Calu3 (cell line): ENCODE measurements around the gene PDE5A. TPM values are rescaled to one million over a fixed set of nuclear protein-coding genes. Genes with fewer than 3 reads are reported as not detected.

Experiments used
- BruUV-seq: library from RNA; stranded (reverse); fragments of 400-500 nt; replicated peaks from 2 replicates; lab custom pipeline; 2021; lab: Mats Ljungman, UMichigan
- CTCF ChIA-PET: fragments of 300-600 bp; sonication (Branson Sonifier 250); formaldehyde crosslinking; loops from one replicate; lab custom pipeline; 2022; ENCODE audit warnings: antibody characterized with exemption; lab: Charles Lee
- DNase-seq: peaks from one replicate; pipeline ENCODE4 v3.0.0; 2022
- H3K27ac Mint-ChIP-seq: one replicate; pipeline ENCODE4 v1.8.0; 2022; ENCODE audit warnings: mixed read lengths; ENCODE audit not compliant: unreplicated experiment
- H3K27me3 Mint-ChIP-seq: one replicate; pipeline ENCODE4 v1.8.0; 2022; ENCODE audit warnings: mixed read lengths; ENCODE audit not compliant: unreplicated experiment
- H3K36me3 Mint-ChIP-seq: one replicate; pipeline ENCODE4 v1.8.0; 2022; ENCODE audit warnings: mild to moderate bottlenecking, moderate library complexity, mixed read lengths; ENCODE audit not compliant: insufficient read depth, unreplicated experiment
- H3K4me1 Mint-ChIP-seq: one replicate; pipeline ENCODE4 v1.8.0; 2022; ENCODE audit warnings: mild to moderate bottlenecking, low read depth, mixed read lengths; ENCODE audit not compliant: unreplicated experiment
- H3K4me3 Mint-ChIP-seq: one replicate; pipeline ENCODE4 v1.8.0; 2022; ENCODE audit warnings: mild to moderate bottlenecking, low read depth, moderate library complexity, mixed read lengths; ENCODE audit not compliant: unreplicated experiment
- H3K9me3 Mint-ChIP-seq: one replicate; pipeline ENCODE4 v1.8.0; 2022; ENCODE audit warnings: low read depth, mixed read lengths; ENCODE audit not compliant: unreplicated experiment
- intact Hi-C: fragments of 100-400 bp; cut with micrococcal nuclease; formaldehyde crosslinking; loops from one replicate; pipeline ENCODE4 v1.10.0; 2022; ENCODE audit not compliant: unreplicated experiment
- total RNA-seq: library from RNA; stranded (reverse); gene quantifications from 2 replicates; pipeline ENCODE4 v1.2.3, GENCODE V29; 2022
- TF ChIP-seq, protein P1 (sequence below): fragments of 200-600 bp; IDR thresholded peaks from one replicate; pipeline ENCODE4 v1.8.0; 2022; ENCODE audit warnings: antibody characterized with exemption; ENCODE audit not compliant: unreplicated experiment

The PDE5A gene
- total RNA-seq, 1 experiment from 2014 or later: 41.9 TPM

DNA sequence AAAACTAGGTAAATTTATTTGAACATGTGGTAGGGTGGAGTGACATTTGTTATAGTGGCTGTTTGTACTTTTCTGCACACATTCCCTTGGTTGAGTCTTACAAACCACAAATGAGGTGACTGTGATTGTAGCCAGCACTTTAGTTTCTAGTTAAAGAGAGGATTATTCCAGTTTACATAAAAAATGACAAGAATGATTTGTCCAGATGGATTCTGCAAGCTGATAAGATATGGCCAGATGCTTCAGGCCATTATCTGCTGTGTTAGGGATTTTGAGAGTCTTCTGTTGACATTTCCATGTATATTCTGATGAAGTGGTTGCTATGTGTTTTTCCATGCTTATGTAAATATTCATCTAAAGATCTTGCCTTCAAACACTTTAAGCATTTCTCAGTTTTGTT is 31.0 kb upstream of the PDE5A start:
- Mint-ChIP-seq H3K36me3 (no peaks in the 10 kb centered on the region), H3K4me1 (peaks cover 11% of the 10 kb centered on the region), H3K27me3 (no peaks in the 10 kb centered on the region), H3K27ac (no peak overlapping the region), H3K4me3 (no peak overlapping the region), H3K9me3 (no peaks in the 10 kb centered on the region)
- TF ChIP-seq, protein P1, sequence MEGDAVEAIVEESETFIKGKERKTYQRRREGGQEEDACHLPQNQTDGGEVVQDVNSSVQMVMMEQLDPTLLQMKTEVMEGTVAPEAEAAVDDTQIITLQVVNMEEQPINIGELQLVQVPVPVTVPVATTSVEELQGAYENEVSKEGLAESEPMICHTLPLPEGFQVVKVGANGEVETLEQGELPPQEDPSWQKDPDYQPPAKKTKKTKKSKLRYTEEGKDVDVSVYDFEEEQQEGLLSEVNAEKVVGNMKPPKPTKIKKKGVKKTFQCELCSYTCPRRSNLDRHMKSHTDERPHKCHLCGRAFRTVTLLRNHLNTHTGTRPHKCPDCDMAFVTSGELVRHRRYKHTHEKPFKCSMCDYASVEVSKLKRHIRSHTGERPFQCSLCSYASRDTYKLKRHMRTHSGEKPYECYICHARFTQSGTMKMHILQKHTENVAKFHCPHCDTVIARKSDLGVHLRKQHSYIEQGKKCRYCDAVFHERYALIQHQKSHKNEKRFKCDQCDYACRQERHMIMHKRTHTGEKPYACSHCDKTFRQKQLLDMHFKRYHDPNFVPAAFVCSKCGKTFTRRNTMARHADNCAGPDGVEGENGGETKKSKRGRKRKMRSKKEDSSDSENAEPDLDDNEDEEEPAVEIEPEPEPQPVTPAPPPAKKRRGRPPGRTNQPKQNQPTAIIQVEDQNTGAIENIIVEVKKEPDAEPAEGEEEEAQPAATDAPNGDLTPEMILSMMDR: no peak
- intact Hi-C loops: no loop called here
- DNase-seq: no peak
- CTCF ChIA-PET: no interaction called here
- BruUV-seq: no TSS peak

DNA sequence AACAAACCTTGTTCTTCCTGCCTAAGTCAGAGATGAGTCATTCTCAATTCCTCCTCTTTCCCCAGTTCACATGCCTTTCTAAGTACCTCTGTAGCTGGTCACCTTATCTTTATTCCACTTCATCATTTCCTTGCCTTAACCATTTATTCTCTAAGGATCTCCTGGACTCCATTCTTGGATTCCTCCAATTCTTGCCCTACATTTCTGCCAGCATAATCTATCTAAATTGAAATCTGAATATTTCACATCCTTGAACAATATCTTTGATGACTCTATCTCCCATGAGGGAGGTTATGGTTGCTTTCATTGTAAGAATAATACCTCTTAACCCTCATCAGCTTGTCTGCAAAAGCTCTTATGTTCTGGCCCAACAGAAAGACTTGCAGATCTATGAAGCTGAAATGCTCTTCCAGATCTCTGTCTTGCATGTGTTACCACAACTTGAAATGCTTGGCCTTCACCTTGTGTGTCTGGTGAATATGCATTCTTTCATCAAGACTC is 28.6 kb upstream of the PDE5A start:
- DNase-seq: no peak
- CTCF ChIA-PET: interaction anchor here (0.8 kb wide), 1 partner anchor 22 kb away, joined by 3 read pairs; no protein-coding TSS in a partner anchor
- H3K36me3 Mint-ChIP-seq: no peaks in the 10 kb centered on the region
- BruUV-seq: no TSS peak
- no peaks in the 10 kb centered on the region for H3K9me3 Mint-ChIP-seq
- H3K4me1 Mint-ChIP-seq: no peaks in the 10 kb centered on the region
- H3K27me3 Mint-ChIP-seq: no peaks in the 10 kb centered on the region
- no peak overlapping the region for H3K4me3 Mint-ChIP-seq
- intact Hi-C loops: no loop called here
- H3K27ac Mint-ChIP-seq: no peak overlapping the region
- TF ChIP-seq, protein P1: no peak

DNA sequence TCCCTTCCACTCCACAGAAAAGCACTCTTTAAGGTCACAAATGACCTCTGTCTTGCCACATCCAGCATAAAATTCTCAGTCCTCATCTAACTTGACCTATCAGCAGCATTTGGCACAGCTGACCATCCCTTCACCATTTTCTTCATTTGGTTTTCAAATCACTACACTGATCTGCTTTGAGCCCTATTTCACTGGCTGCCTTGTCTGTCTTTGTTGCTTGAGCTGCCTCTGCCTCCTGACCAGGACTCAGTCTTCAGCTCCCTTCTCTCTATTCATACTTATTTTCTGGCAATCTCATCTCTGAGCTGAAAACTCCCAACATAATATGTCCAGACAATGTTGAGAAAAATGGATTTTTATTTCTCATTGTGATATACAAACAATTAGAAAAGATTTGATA is 27.7 kb upstream of the PDE5A start:
- TF ChIP-seq, protein P1: no peak
- Mint-ChIP-seq H3K9me3 (no peaks in the 10 kb centered on the region), H3K36me3 (no peaks in the 10 kb centered on the region), H3K4me3 (no peak overlapping the region), H3K27ac (no peak overlapping the region), H3K27me3 (no peaks in the 10 kb centered on the region), H3K4me1 (no peaks in the 10 kb centered on the region)
- no TSS peak for BruUV-seq
- intact Hi-C loops: no loop called here
- DNase-seq: no peak
- CTCF ChIA-PET: interaction anchor here (0.8 kb wide), 1 partner anchor 23 kb away, joined by 3 read pairs; no protein-coding TSS in a partner anchor

DNA sequence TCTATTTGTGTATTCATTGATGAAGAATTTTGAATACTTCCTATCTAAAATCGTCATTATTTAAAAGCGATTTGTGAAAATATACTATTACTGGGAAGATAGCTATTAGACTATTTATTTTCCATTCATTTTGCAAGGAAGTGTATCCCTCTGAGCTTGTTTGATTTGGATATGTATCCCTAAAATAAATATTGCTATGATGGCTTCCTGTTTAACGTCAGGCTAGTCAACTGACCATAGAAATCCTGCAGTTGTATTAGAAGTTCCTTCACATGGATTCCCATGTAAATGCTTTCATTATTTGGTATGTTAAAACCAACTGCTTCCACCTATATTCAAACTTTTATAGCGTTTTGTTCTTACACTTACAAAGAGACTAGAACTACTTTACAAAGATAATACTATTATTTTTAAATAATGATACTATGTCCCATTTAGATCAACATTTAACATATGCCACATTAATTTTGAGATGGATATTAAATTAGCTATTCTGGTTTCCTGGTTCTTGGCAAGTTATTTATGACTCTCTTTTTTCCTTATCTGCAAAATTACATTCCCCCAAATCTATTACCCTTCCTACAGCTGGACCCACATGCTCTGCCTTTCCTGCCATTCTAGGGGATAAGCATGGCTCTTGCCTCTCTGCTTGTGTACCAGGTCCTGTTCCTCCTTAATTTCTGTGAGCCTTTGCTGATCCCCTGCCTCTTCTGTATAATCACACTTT is 26.7 kb upstream of the PDE5A start:
- Mint-ChIP-seq H3K36me3 (no peaks in the 10 kb centered on the region), H3K4me3 (no peak overlapping the region), H3K27me3 (no peaks in the 10 kb centered on the region), H3K4me1 (no peaks in the 10 kb centered on the region), H3K9me3 (no peaks in the 10 kb centered on the region), H3K27ac (no peak overlapping the region)
- TF ChIP-seq, protein P1: no peak
- CTCF ChIA-PET: no interaction called here
- BruUV-seq: no TSS peak
- DNase-seq: no peak
- intact Hi-C loops: no loop called here
